H1 (cell line): ENCODE data around the gene VDAC2. TPM values are rescaled to one million over a fixed set of nuclear protein-coding genes. Genes with fewer than 3 reads are reported as not detected.

Source experiments
- ASH2L ChIP-seq: fragments of 200-600, 300-600 bp; sonication (generic); IDR thresholded peaks from one replicate; pipeline ENCODE4 v1.7.1; 2017; ENCODE audit warnings: low read length
- ATF2 ChIP-seq: IDR thresholded peaks from 2 replicates; pipeline ENCODE4 v1.6.1; 2012; ENCODE audit warnings: low read length, inconsistent platforms
- BCL11A ChIP-seq, 2 experiments: IDR thresholded peaks; one replicate each; pipeline ENCODE4 v1.6.1; 2011; ENCODE audit warnings: low read depth in 2 of 2, low read length in 2 of 2, mild to moderate bottlenecking in 2 of 2
- CBX8 ChIP-seq: fragments of 300-800, 300-1000 bp; sonication (generic); IDR thresholded peaks from 2 replicates; pipeline ENCODE4 v1.7.1; 2016; ENCODE audit warnings: low read depth, low read length, borderline replicate concordance
- CHD2 ChIP-seq: IDR thresholded peaks from 2 replicates; pipeline ENCODE4 v1.6.1; 2012; ENCODE audit warnings: low read length, improper control_type of control experiment
- GTF2F1 ChIP-seq: IDR thresholded peaks from 2 replicates; pipeline ENCODE4 v1.6.1; 2012; ENCODE audit warnings: low read depth, low read length, improper control_type of control experiment, borderline replicate concordance
- NRF1 ChIP-seq: IDR thresholded peaks from 2 replicates; pipeline ENCODE4 v1.6.1; 2011; ENCODE audit warnings: mild to moderate bottlenecking, low read depth, low read length, improper control_type of control experiment
- RAD21 ChIP-seq, 2 experiments: IDR thresholded peaks in 1 of 2; conservative IDR thresholded peaks in 1 of 2; 2 replicates each; pipeline ENCODE4 v1.6.1; 2011; ENCODE audit warnings: low read depth in 2 of 2, low read length in 2 of 2, improper control_type of control experiment in 1 of 2, inconsistent platforms in 1 of 2, mild to moderate bottlenecking in 1 of 2, moderate library complexity in 1 of 2
- SIRT6 ChIP-seq: IDR thresholded peaks from one replicate; pipeline ENCODE4 v1.7.1; 2012; ENCODE audit warnings: low read length, inconsistent platforms
- SUZ12 ChIP-seq: fragments of 200-600 bp; sonication (generic); IDR thresholded peaks from 2 replicates; pipeline ENCODE4 v1.6.1; 2012; ENCODE audit warnings: mild to moderate bottlenecking, inconsistent platforms, low read length, moderate library complexity, mixed read lengths
- polyA plus RNA-seq, 7 experiments: library from polyadenylated mRNA; depleted of rRNA in 3 of 7; stranded (reverse) in 5 of 7; unstranded in 2 of 7; fragments of >200 nt in 5 of 7; fragments of 200-250 nt in 2 of 7; gene quantifications; 1 replicate in 5 of 7; 2 replicates in 1 of 7; 4 replicates in 1 of 7; pipeline versions ENCODE4 v1.2.1 to v1.2.3, GENCODE V29; 2011 to 2013; ENCODE audit warnings: missing spikeins in 2 of 7, mixed read lengths in 2 of 7
- total RNA-seq: library from RNA; stranded (reverse); fragmentation: NEBNext Ultra II Directional; extraction: Animal tissue kit (Norgen Biotek cat#: 25700); gene quantifications from 2 replicates; pipeline ENCODE4 v1.2.1, GENCODE V29; 2021

Gene VDAC2
- total and polyA plus RNA-seq, 2 of the 8 experiments (the other 6 are each of a cell fraction or from before 2014, with no cell fraction given) = 89.8 to 284 TPM

DNA sequence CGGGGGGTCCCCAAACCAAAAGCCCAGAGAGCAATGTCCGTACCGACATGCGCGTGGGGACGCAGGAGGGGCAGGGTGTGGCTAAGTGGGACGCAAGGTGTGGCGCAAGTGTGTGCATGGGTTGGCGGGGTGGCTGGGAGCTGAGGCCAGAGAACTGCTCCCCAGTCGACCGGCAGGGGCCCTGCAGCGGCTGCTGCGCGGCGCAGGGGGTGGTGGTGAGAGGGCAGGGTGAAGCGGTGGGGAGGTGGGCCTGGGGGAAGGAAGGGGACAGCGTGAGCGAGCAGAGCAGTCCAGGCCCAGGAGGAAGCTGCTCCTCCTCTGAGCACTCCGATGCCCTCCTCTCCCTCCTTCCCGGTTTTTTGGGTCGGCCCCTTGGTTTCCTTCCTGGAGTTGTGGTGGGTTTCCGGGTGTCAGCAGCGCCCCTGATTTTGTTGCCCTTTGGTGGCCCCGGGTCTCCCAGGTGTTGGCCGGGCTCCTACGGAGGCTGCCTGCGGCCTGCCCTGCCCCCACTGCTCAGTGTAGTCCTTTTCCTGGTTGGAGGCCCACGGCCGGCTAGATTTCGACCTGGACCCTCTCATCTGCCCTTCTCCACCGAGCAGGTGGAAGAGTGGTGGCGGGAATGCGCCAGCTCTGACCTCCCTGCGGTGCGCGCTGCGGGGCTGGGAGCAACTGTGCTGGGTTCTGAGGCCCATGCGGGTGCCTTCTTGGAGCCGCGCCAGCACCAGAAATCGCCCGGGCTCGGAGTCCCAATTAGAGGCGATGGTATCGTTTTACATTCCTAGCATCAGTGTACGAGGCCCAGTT, 65.7 kb downstream of the VDAC2 start (continued):
- TF ChIP-seq CBX8 = no peak
- TF ChIP-seq ASH2L = peak; percentile 26
- TF ChIP-seq CHD2 = no peak
- TF ChIP-seq NRF1 = no peak
- no peak for TF ChIP-seq ATF2
- TF ChIP-seq SIRT6 = no peak
- TF ChIP-seq RAD21 (IDR thresholded peaks at IDR 0.05 in 1 of 2, conservative IDR thresholded peaks at IDR 0.05 in 1 of 2; ENCODE audit: low read depth in 2 of 2, low read length in 2 of 2) = no peak
- no peak for TF ChIP-seq BCL11A (IDR thresholded peaks at IDR 0.05; ENCODE audit: low read depth in 2 of 2, low read length in 2 of 2)
- no peak for TF ChIP-seq SUZ12
- TF ChIP-seq GTF2F1 = no peak
